HS-27A (cell line): Measurements from ENCODE around the gene SRPRA.
"Not testable (repeated sequence)": the region's sequence is repeated elsewhere in the genome, so short reads cannot be mapped to it uniquely, and the experiment has no call there.

ENCODE experiments used
- DNase-seq: peaks from one replicate; pipeline ENCODE4 v3.0.0-alpha.2; 2012; ENCODE audit warnings: low read depth, missing footprints

SRPRA gene, protein sequence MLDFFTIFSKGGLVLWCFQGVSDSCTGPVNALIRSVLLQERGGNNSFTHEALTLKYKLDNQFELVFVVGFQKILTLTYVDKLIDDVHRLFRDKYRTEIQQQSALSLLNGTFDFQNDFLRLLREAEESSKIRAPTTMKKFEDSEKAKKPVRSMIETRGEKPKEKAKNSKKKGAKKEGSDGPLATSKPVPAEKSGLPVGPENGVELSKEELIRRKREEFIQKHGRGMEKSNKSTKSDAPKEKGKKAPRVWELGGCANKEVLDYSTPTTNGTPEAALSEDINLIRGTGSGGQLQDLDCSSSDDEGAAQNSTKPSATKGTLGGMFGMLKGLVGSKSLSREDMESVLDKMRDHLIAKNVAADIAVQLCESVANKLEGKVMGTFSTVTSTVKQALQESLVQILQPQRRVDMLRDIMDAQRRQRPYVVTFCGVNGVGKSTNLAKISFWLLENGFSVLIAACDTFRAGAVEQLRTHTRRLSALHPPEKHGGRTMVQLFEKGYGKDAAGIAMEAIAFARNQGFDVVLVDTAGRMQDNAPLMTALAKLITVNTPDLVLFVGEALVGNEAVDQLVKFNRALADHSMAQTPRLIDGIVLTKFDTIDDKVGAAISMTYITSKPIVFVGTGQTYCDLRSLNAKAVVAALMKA

DNA sequence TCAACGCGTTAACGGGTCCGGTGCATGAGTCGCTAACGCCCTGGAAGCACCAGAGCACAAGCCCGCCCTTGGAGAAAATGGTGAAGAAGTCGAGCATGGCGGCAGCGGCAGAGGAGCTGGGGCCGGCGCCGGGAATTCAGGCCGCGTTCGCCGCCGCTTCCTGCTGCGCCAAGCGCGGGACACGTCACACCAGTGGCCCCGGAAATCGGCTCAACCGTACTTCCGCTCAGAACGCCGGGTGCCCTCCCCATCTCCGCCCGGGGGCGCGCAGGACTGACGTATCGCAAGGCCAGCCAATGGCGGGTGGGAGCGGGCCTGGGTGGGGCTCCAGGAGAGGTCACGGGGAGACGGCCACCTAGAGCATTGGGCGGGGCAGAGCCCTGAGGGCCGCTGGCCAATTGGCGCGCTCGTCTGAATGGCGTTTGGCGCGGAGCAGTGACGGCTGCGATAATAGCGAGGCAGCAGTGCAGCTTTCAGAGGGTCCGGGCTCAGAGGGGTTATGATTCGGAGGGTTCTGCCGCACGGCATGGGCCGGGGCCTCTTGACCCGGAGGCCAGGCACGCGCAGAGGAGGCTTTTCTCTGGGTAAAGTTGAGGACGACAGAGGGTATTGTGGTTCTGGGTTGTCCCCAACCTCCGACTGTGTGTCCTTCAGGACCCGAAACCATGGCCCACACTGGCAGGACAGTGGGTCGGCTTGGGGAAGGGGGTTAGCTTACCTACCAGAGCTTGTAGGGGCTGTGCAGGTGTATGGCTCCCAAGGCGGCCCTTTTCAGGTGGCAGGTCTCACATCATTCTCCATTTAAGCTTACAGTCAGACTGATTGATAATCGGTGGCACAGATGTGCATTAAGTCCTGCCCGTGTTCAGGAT, at the start of gene SRPRA, which contains the start of gene FOXRED1:
TSS of gene SRPRA (minus strand) at position 188 of the 872 bp plus-strand sequence. CDS start at position 97, 91 bp downstream.
TSS of gene FOXRED1 (plus strand) at position 447 of the 872 bp plus-strand sequence. CDS start at position 500, 53 bp downstream.
- DNase-seq = peak; percentile 57

DNA sequence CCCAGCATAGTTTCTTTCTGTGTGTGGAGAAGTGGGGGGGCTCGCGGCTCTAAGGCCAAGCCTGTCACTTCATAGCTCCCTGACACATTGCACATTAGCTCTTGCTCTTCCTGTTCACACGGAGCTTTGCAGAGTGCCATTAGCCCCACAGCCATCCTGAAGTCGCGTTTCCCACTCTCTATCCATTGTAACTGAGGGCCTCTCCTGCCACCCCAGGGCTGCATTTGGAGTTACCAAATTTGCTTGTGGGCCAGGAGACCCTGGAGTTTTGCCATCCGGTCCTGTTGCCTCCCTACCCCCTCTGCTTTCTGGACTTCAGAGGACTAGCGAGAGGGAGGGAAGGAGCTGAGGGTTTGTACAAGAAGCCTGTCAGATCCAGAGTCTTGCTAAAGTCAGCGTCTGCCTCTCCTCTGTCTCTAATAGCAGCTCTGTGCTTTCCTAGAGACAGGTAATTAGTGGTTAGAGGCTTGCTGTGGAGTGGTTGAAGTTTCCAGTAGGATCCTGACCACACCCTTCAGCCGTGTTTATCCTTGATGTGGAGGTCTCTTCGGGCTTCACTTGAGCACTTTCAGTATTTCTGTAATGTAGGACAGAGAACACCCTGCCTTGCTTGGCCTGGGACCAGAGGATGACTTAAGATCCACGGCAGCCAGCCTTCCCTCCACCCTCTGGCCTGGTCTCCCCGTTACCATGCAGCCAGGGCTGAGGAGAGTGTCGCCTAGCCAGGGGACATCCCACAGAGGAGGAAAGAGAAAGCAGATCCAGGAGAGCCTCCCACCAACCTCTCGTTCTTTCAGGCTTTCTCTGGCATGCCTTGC, 49.3 kb upstream of the SRPRA start:
- no peak for DNase-seq

DNA sequence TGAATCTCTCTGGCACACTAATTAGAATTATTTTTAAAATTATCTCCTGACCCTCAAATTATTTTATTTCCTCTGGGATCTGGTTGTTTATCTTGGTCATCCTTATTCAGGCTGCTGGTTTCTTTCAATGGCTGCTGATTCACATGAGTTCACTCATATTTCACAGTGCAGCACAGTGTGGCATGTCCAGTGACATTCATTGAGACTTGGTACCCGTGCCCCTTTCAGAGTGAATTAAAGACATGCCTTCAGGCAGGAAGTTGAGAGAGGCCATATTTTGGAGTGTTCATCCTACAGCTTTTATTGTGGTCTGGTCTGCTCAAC, 48.7 kb upstream of the SRPRA start:
- DNase-seq = no peak

DNA sequence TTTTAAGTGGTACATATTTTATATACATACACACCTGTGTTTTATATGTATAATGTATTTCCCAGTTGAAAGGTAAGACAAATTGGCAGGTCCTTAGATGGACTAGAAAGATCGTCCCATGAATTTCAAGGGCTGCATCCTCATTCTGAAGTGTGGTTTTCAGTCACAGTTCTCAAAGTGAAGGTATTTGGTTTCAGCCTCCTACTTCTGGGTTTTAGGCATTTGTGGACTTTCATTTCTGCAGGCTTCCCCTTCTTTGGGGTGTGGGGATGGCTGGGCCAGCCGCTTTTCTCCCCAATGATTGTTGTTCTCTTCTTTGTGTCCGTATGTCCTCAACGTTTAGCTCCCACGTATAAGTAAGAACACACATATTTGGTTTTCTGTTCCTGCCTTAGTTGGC, 45.1 kb upstream of the SRPRA start:
- no peak for DNase-seq

DNA sequence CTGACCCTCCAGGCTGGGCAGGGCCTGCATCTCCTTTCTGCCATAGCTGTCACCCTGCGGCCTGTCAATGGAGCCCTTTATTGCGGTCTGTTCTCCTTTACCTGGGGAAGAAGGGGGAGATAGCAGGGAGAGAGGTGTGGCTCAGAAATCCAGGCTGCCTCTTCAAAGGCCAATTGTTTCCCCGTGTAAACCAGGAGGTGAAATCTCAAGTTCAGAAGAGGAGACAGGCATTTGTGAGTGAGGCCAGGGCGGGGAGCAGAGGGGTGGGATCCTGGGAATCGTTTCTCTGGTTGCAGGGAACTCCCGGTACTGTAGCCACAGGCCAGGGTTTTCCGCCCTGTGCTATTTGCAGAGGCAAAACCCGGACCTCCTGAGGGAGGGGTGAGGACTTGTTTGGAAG, 44.3 kb upstream of the SRPRA start:
- no peak for DNase-seq

DNA sequence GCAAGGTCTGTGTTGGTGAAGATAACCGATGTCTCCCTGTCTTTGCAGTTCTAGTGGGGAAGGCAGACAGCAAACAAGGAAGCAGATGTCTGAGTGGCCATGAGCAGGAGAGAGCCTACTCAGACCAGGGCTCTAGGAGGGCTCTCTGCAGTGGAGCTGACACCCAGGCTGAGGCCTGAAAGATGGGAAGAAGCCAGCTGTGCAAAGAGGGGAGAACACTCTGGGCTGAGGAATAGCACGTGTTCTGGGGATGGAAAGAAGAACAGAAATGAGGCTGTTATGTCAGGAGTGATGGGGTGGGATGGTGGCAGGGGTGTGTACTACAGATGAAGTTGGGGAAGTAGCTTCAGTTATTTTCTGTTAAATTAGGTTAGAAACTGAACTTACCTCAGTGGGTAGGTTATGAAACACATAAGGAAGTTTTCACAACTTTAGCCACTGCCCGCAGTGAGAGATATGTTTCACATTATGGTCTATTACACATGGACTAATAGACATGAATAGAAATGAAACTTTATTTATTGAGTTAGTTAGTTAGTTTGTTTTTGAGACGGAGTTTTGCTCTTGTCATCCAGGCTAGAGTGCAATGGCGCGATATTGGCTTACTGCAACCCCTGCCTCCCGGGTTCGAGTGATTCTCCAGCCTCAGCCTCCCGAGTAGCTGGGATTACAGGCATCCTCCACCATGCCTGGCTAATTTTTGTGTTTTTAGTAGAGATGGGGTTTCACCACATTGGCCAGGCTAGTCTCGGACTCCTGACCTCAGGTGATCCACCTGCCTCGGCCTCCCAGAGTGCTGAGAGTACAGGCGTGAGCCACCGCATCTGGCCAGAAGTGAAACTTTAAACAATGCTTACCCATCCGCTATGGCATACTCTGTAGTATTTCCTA, 43.0 kb upstream of the SRPRA start:
- no peak for DNase-seq

DNA sequence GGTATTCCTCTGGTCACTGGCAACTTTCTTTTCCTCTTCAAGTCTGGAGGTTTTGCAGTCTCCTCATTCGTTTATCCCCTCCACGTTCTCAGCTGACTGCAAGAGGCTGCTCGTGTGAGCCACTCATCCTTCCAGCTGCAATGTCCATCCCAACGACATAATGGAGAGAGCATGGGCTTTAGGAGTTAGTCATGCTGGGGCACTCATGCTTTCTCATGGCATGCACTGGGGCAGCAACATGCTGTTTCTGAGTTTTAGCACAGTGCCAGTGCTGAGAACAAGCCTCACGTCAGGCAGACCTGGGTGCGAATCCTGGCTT, 42.3 kb upstream of the SRPRA start:
- no peak for DNase-seq

DNA sequence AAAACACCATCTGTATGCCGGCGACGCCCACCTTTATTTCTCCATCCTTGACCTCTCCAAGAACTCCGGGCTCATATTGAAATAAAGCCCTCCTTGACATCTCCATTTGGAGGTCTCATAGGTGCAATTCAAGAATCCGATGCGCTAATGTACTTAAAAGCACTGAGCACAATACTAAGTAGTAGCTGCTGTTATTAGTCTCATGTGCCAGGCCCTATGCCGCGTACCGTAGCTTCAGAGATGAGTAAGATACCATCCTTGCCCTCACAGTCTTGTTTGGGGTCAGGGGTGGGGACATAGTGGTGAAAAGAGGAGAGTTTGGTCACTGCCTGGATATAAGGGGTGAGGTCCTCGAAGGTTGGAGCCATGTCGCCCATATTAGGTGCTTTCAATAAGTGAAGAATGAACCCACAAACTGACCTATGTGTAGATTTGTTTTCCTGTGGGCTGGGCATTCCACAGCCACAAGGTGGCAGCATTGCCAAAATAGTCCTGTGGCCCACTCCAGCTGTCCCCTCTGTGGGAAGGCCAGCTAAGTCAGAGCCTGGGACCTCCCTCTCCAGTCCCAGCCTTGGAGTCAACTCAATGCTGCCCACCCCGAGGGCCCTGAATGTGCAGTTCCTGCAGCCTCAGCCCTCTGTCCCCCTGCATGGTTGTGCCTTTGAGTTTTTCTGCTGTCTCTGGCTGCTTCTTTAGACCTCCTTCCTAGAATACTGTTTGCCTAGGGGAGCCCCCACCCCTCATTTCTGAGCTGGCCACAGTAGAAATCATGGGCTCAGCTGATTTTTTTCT, 41.7 kb upstream of the SRPRA start:
- no peak for DNase-seq

DNA sequence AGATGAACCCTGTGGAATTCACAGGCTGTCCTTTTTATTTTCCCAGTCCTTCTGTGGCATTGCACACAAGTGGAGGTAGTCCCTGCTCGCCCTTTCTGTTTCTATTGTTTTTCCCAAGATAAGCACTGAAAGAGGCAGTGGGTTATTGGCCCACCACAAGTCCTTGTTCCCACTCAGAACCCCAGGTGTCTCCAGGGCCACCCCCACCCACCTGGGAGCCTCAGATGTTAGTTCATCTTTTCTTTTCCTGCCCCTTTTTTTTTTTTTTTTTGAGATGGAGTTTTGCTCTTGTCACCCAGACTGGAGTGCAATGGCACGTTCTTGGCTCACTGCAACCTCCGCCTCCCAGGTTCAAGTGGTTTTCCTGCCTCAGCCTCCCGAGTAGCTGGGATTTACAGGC, 40.1 kb upstream of the SRPRA start:
- not testable (repeated sequence) for DNase-seq

DNA sequence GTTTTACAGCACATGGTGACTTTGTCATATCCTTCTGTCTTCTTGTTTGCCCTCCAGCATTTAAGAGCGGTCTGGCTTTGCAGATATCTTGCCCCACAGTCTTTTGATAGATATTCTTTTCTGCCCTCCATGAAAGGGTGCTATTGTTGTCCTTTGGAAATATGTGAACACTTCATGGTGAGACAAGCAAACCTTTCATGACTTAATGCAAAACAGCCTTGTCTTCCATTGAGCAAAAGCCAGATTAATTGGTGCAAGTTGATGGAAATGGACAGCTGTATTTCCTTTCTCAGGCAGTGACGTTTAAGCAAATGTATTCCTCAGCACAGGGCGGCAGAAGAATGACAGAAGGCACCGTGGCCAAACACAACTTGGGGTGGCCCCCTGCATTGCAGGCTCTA, 39.6 kb upstream of the SRPRA start:
- no peak for DNase-seq

DNA sequence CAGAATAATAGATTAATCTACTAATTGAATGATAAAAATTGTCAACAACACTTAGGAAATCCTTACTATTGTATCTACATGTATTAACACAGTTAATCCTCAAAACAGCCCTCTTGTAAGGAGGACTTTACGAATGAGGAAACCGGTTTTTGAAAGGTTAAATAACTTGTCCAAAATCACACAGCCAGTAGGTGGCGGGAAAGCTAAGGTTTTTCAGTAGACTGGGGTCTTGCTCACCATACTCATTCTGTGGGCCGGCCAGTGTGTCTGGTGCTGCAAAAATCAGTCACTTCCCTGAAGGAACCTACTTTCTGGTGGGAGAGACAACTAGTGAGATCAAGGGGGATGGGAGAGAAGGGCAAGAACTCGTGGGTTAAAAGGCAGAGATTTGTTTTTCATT, 39.0 kb upstream of the SRPRA start:
- DNase-seq = no peak

DNA sequence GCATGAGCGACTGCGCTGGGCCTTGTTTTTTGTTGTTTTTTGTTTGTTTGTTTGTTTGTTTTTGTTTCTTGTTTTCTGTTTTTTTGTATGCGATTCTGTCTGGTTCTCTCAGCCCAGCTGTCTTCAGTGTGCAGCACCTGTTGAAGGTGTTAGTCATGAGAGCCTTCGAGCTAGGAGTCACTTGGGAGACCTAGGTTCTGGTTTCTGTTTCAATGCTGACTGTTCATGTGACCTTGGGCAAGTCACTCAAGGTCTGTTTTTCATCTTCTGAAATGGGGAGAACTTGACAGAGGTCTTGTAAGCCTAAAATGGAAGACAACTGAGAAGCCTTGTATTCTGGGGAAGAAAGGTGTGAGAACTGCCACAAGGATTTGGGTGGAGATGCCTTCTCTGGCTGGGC, 37.0 kb upstream of the SRPRA start:
- no peak for DNase-seq

DNA sequence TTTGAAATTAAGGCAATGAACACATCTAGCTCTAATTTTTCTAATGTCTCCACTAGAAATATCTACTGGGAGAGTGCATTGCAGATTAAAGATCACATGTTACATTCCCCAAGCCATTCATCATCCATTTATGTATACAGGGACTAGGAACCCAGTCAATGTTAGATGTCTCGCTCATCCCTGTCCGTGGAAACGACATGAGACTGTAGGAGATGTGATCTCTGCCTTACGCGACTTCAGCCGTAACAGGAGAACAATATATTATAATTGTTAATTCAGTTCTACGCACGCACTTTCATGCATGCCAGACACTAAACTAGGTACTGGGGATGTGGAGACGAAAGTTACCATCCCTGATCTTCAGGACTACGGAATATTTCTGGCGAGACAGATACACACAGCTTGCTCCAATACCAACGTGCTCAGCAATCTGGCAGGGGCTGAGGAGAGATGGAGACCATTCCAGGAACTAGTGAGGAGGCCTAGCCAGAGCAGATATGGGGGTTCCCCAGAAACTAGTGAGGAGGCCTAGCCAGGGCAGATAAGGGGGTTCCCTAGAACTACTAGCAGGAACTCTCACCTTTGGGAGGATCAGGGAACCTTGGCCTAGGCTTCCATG, 35.9 kb upstream of the SRPRA start:
- no peak for DNase-seq

DNA sequence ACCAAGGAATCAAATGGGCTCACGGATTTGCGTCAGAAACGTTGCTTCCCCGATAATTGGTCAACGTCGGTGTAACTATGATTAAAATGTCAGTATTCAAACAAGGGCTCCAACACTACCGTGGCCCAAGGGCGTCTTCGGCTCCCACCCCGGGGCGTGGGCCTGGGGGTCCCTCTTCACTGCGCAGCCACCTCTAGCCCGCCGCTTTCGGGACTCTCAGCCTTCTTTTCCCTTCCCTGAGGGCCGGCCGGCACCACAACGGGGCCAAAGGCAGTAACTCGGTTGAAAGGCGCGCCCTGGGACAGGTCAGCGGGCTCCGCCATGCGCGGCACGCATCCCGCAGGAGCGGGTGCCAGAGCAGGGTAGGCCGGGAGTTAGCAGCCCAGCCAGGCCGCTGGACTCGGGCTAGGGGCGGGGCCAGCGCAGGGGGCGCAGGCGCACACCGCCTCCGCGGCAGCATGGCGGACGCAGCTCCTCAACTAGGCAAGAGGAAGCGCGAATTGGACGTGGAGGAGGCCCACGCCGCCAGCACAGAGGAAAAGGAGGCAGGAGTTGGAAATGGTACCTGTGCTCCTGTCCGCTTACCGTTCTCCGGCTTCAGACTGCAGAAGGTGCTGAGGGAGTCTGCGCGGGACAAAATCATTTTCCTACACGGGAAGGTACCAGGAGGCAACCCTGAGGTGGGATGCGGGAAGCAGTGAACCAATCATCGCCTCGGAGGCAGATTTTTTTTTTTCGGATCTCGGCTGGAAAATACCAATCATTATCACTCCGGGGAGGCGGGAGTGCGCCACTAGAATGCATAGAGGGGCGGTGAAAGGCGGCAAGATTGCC, 35.1 kb upstream of the SRPRA start, which contains the start of gene DCPS:
TSS of gene DCPS (plus strand) at position 438 of the 834 bp plus-strand sequence. CDS start at position 459, 21 bp downstream.
- no peak for DNase-seq

DNA sequence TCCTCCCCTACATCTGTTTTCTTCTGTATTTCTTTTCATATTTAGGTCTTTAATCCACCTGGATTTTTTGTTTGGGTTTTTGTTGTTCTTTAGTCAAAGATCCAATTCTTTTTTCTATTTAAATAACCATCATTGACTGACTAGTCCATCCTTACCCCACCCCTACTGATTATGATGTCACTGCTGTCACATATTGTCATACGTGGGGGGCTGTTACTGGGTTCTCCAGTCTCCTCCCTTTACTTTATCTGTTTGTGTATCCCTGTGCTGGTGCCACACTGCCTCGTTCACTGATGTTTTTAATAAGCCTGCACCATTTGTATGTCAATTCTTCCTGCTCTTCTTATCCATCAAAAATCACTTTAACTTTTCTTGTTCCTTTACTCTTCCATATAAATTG, 28.3 kb upstream of the SRPRA start:
- no peak for DNase-seq

DNA sequence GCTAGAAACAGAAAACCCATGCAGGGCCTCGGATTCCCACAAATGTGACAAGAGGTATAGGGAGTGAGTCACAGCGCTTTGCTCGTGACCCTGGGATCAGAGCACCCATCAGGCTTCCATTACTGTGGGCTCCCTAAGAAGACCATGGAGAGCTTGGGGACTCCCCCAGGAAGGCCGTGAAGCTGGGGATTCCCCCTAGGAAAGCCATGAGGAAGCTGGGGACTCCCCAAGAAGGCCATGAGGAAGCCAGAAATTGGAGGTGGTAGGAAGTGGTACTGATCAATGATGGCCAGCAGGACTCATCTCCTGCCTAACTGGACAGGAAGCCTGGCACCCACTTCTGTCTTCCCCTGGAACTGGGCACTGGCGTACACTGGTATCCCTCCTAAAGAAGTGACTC, 25.0 kb upstream of the SRPRA start:
- no peak for DNase-seq

DNA sequence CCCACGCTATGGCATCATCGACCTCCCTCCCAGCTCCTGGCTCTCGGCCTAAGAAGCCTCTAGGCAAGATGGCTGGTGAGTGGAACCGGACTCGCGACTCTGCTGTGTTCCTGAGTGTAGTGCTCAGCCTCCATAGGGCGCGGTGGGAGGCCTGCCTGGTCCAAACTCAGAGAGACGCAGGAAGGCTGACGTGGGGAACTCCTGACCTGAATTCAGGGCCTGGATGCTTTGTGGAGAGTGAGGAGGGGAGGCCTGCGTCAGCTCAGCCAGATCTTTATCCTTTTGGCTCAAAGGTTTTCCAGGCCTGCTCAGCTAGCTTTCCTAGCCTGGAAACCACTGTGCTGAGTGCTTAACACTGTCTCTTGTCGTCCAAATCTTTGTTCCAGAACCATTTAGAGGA, 22.2 kb upstream of the SRPRA start:
- no peak for DNase-seq

DNA sequence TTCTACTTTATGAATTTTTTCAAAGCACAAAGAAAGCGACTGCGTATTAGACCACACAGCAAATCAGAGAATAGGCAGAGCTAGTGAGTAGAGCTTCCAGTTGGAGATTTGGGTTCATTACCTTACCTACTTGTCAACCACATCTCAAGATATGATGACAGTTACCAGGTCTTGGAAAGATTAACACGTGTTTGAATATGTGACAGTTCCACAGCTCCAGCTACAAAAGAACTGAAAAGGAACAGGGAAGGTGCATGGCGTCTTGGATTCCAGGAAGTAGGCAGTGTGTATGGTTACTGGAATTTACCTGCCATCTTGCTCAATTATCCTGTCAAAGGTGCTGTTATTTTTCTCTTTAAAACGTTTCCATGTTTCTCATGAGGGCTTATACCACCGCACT, 19.5 kb upstream of the SRPRA start:
- DNase-seq = no peak

DNA sequence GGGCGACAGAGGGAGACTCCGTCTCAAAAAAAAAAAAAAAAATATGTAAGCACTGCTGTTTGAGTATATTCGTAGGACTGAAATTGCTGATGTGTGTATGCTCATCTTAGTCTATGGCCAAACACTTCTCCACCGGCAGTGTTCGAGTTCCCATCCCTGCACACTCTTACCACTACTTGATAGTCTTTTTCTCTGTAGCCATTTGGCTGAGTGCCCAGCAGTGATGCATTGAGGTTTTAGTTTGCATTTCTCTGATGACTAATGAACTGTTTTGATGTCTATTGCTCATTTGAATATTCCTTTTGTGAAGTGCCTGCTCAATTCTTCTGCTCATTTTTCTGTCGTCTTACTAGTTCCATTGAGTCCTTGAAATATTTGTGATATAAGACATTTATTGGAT, 16.1 kb upstream of the SRPRA start:
- peak; percentile 38 for DNase-seq
